Mesodermal cell (in vitro differentiated cells): Measurements from ENCODE around the gene TPD52L2.
"Not testable (repeated sequence)": the region's sequence is repeated elsewhere in the genome, so short reads cannot be mapped to it uniquely, and the experiment has no call there.

Source experiments
- H3K27ac ChIP-seq: 2 replicates; pipeline ENCODE4 v1.7.0; 2013; ENCODE audit warnings: mild to moderate bottlenecking, low read depth, low read length, moderate library complexity; ENCODE audit not compliant: severe bottlenecking
- H3K36me3 ChIP-seq: 2 replicates; pipeline ENCODE4 v1.7.1; 2013; ENCODE audit warnings: mild to moderate bottlenecking, low read length, moderate library complexity; ENCODE audit not compliant: control insufficient read depth, insufficient read depth
- H3K4me1 ChIP-seq: one replicate; pipeline ENCODE4 v1.7.1; 2013; ENCODE audit warnings: mild to moderate bottlenecking, low read length; ENCODE audit not compliant: insufficient read depth, control insufficient read depth, poor library complexity, severe bottlenecking
- H3K4me3 ChIP-seq: 2 replicates; pipeline ENCODE4 v1.7.0; 2013; ENCODE audit warnings: low read length, control low read depth, mild to moderate bottlenecking; ENCODE audit not compliant: insufficient read depth, poor library complexity, severe bottlenecking; ENCODE audit errors: extremely low read depth
- H3K9me3 ChIP-seq: 2 replicates; pipeline ENCODE4 v1.7.1; 2013; ENCODE audit warnings: mild to moderate bottlenecking, low read length, moderate library complexity; ENCODE audit not compliant: control insufficient read depth
- WGBS, 2 experiments: methylation state at CpG; one replicate each; pipeline ENCODE4 v1.1.5; 2013; ENCODE audit warnings: missing lambda C conversion rate in 2 of 2; ENCODE audit not compliant: insufficient coverage in 2 of 2; 5-methylcytosine and 5-hydroxymethylcytosine counted together

TPD52L2 gene

GRCh38 chr20:63867042-63867441 is 2.0 kb downstream of the TPD52L2 start:
- 92 to 98% methylated on average over 10 to 12 of the region's 13 CpGs for WGBS, 2 experiments
- H3K9me3 ChIP-seq, H3K4me3 ChIP-seq, H3K4me1 ChIP-seq, H3K27ac ChIP-seq: not testable (repeated sequence)
- H3K36me3 ChIP-seq, result peaks cover 66% of the 10 kb centered on the region

GRCh38 chr20:63868264-63868663 is 3.2 kb downstream of the TPD52L2 start:
- WGBS, 2 experiments, result 94 to 100% methylated on average over 3 to 4 of the region's 5 CpGs
- H3K27ac ChIP-seq, result no peak overlapping the region
- H3K36me3 ChIP-seq, result peaks cover 67% of the 10 kb centered on the region
- peaks cover 4% of the 10 kb centered on the region for H3K4me1 ChIP-seq
- H3K9me3 ChIP-seq, result no peaks in the 10 kb centered on the region
- no peak overlapping the region for H3K4me3 ChIP-seq

GRCh38 chr20:63873477-63873971 is 8.5 kb downstream of the TPD52L2 start:
- H3K9me3 ChIP-seq, result no peaks in the 10 kb centered on the region
- H3K27ac ChIP-seq, result no peak overlapping the region
- peaks cover 8% of the 10 kb centered on the region for H3K4me1 ChIP-seq
- 94 to 96% methylated on average over 14 of the region's 14 CpGs for WGBS, 2 experiments
- peaks cover 93% of the 10 kb centered on the region for H3K36me3 ChIP-seq
- H3K4me3 ChIP-seq, result no peak overlapping the region

DNA sequence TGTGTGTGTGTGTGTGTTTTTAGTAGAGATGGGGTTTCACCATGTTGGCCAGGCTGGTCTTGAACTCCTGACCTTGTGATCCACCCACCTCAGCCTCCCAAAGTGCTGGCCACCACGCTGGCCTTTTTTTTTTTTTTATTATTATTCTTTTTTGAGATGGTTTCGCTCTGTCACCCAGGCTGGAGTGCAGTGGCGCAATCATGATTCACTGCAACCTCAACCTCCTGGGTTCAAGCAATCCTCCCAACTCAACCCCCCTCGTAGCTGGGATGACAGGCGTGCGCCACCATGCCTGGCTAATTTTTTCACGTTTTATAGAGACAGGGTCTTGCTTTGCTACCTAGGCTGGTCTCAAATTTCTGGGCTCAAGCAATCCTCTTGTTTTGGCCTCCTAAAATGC is 9.2 kb downstream of the TPD52L2 start:
- 95 to 98% methylated on average over 6 of the region's 7 CpGs for WGBS, 2 experiments
- not testable (repeated sequence) for H3K9me3 ChIP-seq, H3K4me3 ChIP-seq, H3K27ac ChIP-seq, H3K4me1 ChIP-seq
- peaks cover 92% of the 10 kb centered on the region for H3K36me3 ChIP-seq

GRCh38 chr20:63876489-63877036 is 11.5 kb downstream of the TPD52L2 start:
- peaks cover 83% of the 10 kb centered on the region for H3K36me3 ChIP-seq
- peaks cover 8% of the 10 kb centered on the region for H3K4me1 ChIP-seq
- H3K4me3 ChIP-seq, result no peak overlapping the region
- H3K9me3 ChIP-seq, result no peaks in the 10 kb centered on the region
- 95 to 99% methylated on average over 17 to 18 of the region's 19 CpGs for WGBS, 2 experiments
- H3K27ac ChIP-seq, result no peak overlapping the region

DNA sequence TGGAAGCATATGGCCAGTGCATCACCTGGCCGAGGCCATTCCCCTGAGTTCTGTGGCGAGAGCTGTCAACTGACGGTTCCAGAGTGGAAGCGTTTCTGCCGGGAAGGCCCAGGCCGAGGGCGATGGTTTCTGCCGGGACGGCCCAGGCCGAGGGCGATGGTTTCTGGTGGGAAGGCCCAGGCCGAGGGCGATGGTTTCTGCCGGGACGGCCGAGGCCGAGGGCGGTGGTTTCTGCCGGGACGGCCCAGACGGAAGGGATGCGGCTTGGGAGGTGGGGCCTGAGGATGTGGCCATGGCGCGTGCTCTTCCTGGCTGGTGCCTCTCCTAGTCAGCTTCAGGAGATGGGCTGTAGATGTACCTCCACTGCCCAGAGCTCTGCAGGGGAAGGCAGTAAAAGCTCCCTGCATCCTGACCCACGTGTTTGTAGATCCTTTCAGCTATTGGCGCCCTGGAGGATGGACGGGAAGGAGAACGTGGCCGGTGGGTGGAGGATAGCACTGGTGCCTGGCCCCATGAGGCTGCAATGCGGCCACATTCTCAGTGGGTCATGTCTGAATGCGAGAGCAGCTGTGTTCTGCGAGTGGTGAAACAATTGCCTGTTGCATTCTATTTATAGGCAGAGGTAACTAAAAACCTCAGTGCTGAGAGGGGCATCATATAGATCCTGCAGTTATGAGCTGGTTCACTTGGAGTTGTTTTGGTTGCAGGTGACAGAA is 12.8 kb downstream of the TPD52L2 start:
- 95 to 97% methylated on average over 31 to 32 of the region's 32 CpGs for WGBS, 2 experiments
- Histone ChIP-seq H3K4me3 (no peak overlapping the region), H3K9me3 (no peaks in the 10 kb centered on the region), H3K27ac (no peak overlapping the region), H3K4me1 (peaks cover 5% of the 10 kb centered on the region), H3K36me3 (peaks cover 82% of the 10 kb centered on the region)

GRCh38 chr20:63878899-63879663 is 14.0 kb downstream of the TPD52L2 start:
- 94 to 97% methylated on average over 12 of the region's 14 CpGs for WGBS, 2 experiments
- H3K4me3 ChIP-seq, result no peak overlapping the region
- no peak overlapping the region for H3K27ac ChIP-seq
- H3K4me1 ChIP-seq, result no peaks in the 10 kb centered on the region
- no peaks in the 10 kb centered on the region for H3K9me3 ChIP-seq
- peaks cover 82% of the 10 kb centered on the region for H3K36me3 ChIP-seq

GRCh38 chr20:63880901-63881300 is 15.8 kb downstream of the TPD52L2 start:
- 96 to 97% methylated on average over 12 to 13 of the region's 13 CpGs for WGBS, 2 experiments
- H3K4me1 ChIP-seq, H3K27ac ChIP-seq, H3K4me3 ChIP-seq, H3K9me3 ChIP-seq: not testable (repeated sequence)
- peaks cover 83% of the 10 kb centered on the region for H3K36me3 ChIP-seq

GRCh38 chr20:63881451-63882226 is 16.6 kb downstream of the TPD52L2 start:
- Histone ChIP-seq H3K27ac (no peak overlapping the region), H3K36me3 (peaks cover 80% of the 10 kb centered on the region), H3K4me1 (no peaks in the 10 kb centered on the region), H3K4me3 (no peak overlapping the region), H3K9me3 (no peaks in the 10 kb centered on the region)
- WGBS, 2 experiments, result 94 to 99% methylated on average over 18 to 19 of the region's 19 CpGs
